MG63 (cell line): Measurements from ENCODE around the gene HID1. TPM values are rescaled to one million over a fixed set of nuclear protein-coding genes. Genes with fewer than 3 reads are reported as not detected.
"Not testable (repeated sequence)": the region's sequence is repeated elsewhere in the genome, so short reads cannot be mapped to it uniquely, and the experiment has no call there.

Experiments used
- DNase-seq: peaks from one replicate; pipeline ENCODE4 v3.0.0-alpha.2; 2020
- H3K27me3 ChIP-seq: fragments of 250-450 bp; sonication (Bioruptor Pico); 2 replicates; pipeline ENCODE4 v1.5.1; 2020; ENCODE audit warnings: mild to moderate bottlenecking, moderate library complexity
- H3K36me3 ChIP-seq: fragments of 250-450 bp; sonication (Bioruptor Pico); 2 replicates; pipeline ENCODE4 v1.5.1; 2020; ENCODE audit warnings: mild to moderate bottlenecking, moderate library complexity
- H3K4me3 ChIP-seq: fragments of 250-450 bp; sonication (Bioruptor Pico); 2 replicates; pipeline ENCODE4 v1.5.1; 2020; ENCODE audit warnings: mild to moderate bottlenecking, moderate library complexity
- H3K9me3 ChIP-seq: fragments of 250-450 bp; sonication (Bioruptor Pico); 2 replicates; pipeline ENCODE4 v1.5.1; 2020; ENCODE audit warnings: mild to moderate bottlenecking, moderate library complexity
- total RNA-seq: library from RNA; depleted of rRNA; stranded (reverse); fragments of >200 nt; shearing (Covaris generic); gene quantifications from 2 replicates; pipeline ENCODE4 v1.2.3, GENCODE V29; 2014; ENCODE audit warnings: low replicate concordance

Gene HID1
- total RNA-seq, 1 experiment from 2014 or later = not detected

- Histone ChIP-seq H3K4me3 (peak within 1 kb of the TSS; percentile 36), H3K9me3 (no peaks in the 10 kb centered on the region), H3K27me3 (peaks cover 44% of the 10 kb centered on the region), H3K36me3 (no peaks in the 10 kb centered on the region)
- no peak for DNase-seq
Measured at GRCh38 chr17:74922694-74923537, 49.6 kb downstream of the HID1 start, which contains the start of gene USH1G. Gene USH1G, minus strand, starts transcription at chr17:74923255. Its CDS starts 182 bp downstream, at chr17:74923073.

GRCh38 chr17:74922172-74922571 is 50.4 kb downstream of the HID1 start:
- H3K27me3 ChIP-seq = peaks cover 43% of the 10 kb centered on the region

GRCh38 chr17:74921769-74922168 is 50.8 kb downstream of the HID1 start:
- Histone ChIP-seq H3K9me3 (no peaks in the 10 kb centered on the region), H3K36me3 (no peaks in the 10 kb centered on the region), H3K27me3 (peaks cover 40% of the 10 kb centered on the region), H3K4me3 (no peak overlapping the region)
- DNase-seq = no peak

More at GRCh38 chr17:74922172-74922571, 50.4 kb downstream of the HID1 start:
- no peak for DNase-seq
- no peaks in the 10 kb centered on the region for H3K36me3 ChIP-seq
- H3K4me3 ChIP-seq = no peak overlapping the region
- no peaks in the 10 kb centered on the region for H3K9me3 ChIP-seq

- no peak for DNase-seq
- Histone ChIP-seq H3K36me3 (no peaks in the 10 kb centered on the region), H3K9me3 (no peaks in the 10 kb centered on the region), H3K27me3 (peaks cover 37% of the 10 kb centered on the region), H3K4me3 (no peak overlapping the region)
Measured at GRCh38 chr17:74921026-74921681, 51.4 kb downstream of the HID1 start.

GRCh38 chr17:74920642-74921025 is 51.9 kb downstream of the HID1 start:
- H3K9me3 ChIP-seq = no peaks in the 10 kb centered on the region
- no peak for DNase-seq
- no peaks in the 10 kb centered on the region for H3K36me3 ChIP-seq
- H3K4me3 ChIP-seq = no peak overlapping the region
- H3K27me3 ChIP-seq = peaks cover 31% of the 10 kb centered on the region

- no peak for DNase-seq
- H3K27me3 ChIP-seq = peaks cover 28% of the 10 kb centered on the region
- H3K4me3 ChIP-seq = no peak overlapping the region
- no peaks in the 10 kb centered on the region for H3K36me3 ChIP-seq
- no peaks in the 10 kb centered on the region for H3K9me3 ChIP-seq
Measured at GRCh38 chr17:74920306-74920620, 52.3 kb downstream of the HID1 start.

GRCh38 chr17:74919440-74920305 is 52.9 kb downstream of the HID1 start:
- H3K9me3 ChIP-seq = no peaks in the 10 kb centered on the region
- H3K36me3 ChIP-seq = no peaks in the 10 kb centered on the region
- peaks cover 22% of the 10 kb centered on the region for H3K27me3 ChIP-seq
- no peak overlapping the region for H3K4me3 ChIP-seq
- DNase-seq = peak; percentile 36

DNA sequence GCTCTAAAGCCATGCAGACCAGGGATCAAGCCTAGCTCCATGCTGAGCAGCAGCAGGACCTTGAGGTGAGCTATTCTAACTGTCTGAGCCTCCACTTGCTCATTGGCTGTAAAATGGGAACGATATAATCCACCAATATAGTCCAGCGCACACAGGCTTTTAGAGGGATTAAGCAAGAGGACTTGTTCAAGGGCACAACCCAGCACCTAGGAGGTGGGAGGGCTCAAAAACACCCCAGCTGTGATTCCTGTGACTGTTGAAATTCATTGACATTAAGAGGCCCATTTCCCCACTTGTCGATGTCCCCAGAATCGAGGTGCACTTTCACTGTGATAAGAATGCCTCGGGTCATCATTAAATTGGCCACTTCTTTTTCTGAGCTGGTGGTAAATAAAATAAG is 53.7 kb downstream of the HID1 start:
- Histone ChIP-seq H3K27me3 (peaks cover 14% of the 10 kb centered on the region), H3K36me3 (no peaks in the 10 kb centered on the region), H3K9me3 (no peaks in the 10 kb centered on the region), H3K4me3 (no peak overlapping the region)
- DNase-seq = no peak

DNA sequence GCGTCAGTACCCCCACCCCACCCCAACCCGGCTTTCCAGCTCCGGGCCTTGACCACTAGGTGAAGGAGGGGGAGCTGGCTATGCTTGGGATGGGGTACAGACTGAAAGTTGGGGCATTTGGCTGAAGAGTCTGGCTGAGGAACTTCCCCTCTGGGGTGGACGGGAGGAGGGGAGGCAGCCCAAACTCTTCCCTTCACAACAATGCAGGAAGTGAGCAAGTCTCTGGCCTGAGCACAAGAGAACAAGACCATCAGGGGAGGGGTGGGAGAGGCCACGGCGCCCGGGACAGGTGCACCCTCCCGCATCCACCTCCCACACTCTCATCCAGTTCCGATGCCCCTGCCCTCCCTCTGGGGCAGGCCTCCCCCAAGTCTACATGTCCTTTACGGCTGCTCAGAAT is 55.1 kb downstream of the HID1 start:
- no peaks in the 10 kb centered on the region for H3K9me3 ChIP-seq
- peaks cover 2% of the 10 kb centered on the region for H3K27me3 ChIP-seq
- H3K36me3 ChIP-seq = no peaks in the 10 kb centered on the region
- DNase-seq = no peak
- no peak overlapping the region for H3K4me3 ChIP-seq

GRCh38 chr17:74916851-74917199 is 55.7 kb downstream of the HID1 start:
- DNase-seq = no peak
- no peaks in the 10 kb centered on the region for H3K36me3 ChIP-seq
- no peak overlapping the region for H3K4me3 ChIP-seq
- no peaks in the 10 kb centered on the region for H3K9me3 ChIP-seq
- no peaks in the 10 kb centered on the region for H3K27me3 ChIP-seq

GRCh38 chr17:74916136-74916850 is 56.3 kb downstream of the HID1 start:
- Histone ChIP-seq H3K36me3 (no peaks in the 10 kb centered on the region), H3K4me3 (no peak overlapping the region), H3K9me3 (no peaks in the 10 kb centered on the region), H3K27me3 (no peaks in the 10 kb centered on the region)
- no peak for DNase-seq

GRCh38 chr17:74911423-74911822 is 61.1 kb downstream of the HID1 start:
- H3K4me3 ChIP-seq, DNase-seq, H3K36me3 ChIP-seq, H3K27me3 ChIP-seq, H3K9me3 ChIP-seq: not testable (repeated sequence)

DNA sequence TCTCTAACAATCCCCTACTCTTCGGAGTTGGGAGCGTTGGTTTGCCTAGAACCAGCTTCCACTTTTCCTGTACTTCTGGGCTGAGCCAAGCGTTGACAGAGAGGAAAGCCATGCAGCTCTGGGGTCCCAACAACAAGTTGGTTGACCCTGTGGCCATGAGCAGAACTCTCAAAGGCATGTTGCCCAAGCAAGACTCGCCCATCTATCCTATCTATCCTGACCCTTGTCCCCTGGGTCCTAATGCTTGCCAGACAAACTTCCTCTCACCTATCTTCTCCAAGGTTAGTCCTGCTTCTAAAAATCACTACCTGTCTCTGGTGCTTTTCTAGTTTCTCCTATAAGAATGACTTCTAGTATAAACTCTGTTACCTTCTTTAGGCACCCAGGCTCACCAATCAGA is 63.5 kb downstream of the HID1 start:
- not testable (repeated sequence) for H3K9me3 ChIP-seq, H3K4me3 ChIP-seq, H3K27me3 ChIP-seq, DNase-seq, H3K36me3 ChIP-seq

DNA sequence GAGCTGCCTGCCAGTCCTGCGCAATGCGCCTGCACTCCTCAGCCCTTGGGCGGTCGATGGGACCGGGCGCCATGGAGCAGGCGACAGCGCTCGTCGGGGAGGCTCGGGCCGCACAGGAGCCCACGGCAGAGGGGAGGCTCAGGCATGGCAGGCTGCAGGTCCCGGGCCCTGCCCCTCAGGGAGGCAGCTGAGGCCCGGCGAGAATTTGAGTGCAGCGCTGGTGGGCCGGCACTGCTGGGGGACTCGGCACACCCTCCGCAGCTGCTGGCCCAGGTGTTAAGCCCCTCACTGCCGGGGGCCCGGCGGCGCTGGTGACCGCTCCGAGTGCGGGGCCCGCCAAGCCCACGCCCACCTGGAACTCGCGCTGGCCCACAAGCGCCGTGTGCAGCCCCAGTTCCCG is 65.5 kb downstream of the HID1 start:
- no peak for DNase-seq
- Histone ChIP-seq H3K9me3 (peaks cover 4% of the 10 kb centered on the region; the same call in 1 of the 2 replicates), H3K36me3 (no peaks in the 10 kb centered on the region), H3K4me3 (no peak overlapping the region), H3K27me3 (peaks cover 4% of the 10 kb centered on the region; the same call in 1 of the 2 replicates)

- H3K36me3 ChIP-seq, H3K4me3 ChIP-seq, H3K27me3 ChIP-seq, H3K9me3 ChIP-seq: not testable (repeated sequence)
- peak; percentile 26 for DNase-seq
Measured at GRCh38 chr17:74906214-74906793, 66.3 kb downstream of the HID1 start.

GRCh38 chr17:74904687-74905409 is 67.7 kb downstream of the HID1 start:
- Histone ChIP-seq H3K4me3 (no peak overlapping the region), H3K36me3 (no peaks in the 10 kb centered on the region), H3K27me3 (peaks cover 4% of the 10 kb centered on the region; the same call in 1 of the 2 replicates), H3K9me3 (peaks cover 4% of the 10 kb centered on the region; the same call in 1 of the 2 replicates)
- DNase-seq = no peak
